Measurements from ENCODE around the gene DRD1. TPM values are rescaled to one million over a fixed set of nuclear protein-coding genes. Genes with fewer than 3 reads are reported as not detected.
"Not testable (repeated sequence)": the region's sequence is repeated elsewhere in the genome, so short reads cannot be mapped to it uniquely, and the experiment has no call there.

The DRD1 gene
- total RNA-seq, 4 donors from 2014 or later: 0.82 TPM; not detected in 3

DNA sequence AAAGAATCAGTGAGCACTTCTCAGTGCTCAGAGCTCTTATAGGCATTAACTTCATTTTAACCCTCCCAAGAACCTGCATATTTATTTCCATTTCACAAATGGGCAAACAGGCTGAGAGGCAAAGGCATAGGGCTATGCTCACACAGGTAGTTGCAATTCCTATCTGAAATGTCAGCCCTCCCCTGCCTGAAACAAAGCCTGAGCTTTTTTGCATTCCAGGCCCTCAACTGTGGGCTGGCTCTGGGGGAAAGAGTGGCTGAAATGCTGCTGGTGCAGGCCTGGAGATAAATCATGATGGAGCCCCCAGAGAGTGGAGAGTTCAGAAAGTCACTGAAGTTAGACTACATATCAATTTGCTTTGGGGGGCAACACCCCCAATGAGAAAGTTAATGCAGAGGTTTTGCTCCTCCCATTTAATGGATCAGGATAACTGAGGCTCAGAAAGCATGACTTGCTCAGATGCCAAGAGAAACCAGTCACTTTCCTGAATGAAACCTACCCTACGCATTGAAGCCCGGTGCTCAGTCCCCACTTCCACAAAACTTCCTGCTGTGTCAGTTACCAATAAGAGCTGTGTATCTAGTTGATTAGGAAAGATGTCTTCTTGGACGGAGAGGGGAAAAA lies 5.6 kb downstream of the DRD1 start:
- DNase-seq: no peak
- H3K4me3 ChIP-seq: no peak overlapping the region
- intact Hi-C loops (cut with DNase I; ENCODE audit: low total_unique reads): no loop called here
- H3K27me3 ChIP-seq: no peaks in the 10 kb centered on the region
- H3K36me3 ChIP-seq: no peaks in the 10 kb centered on the region
- H3K9me3 ChIP-seq: no peaks in the 10 kb centered on the region
- no peaks in the 10 kb centered on the region for H3K4me1 ChIP-seq
- no peak overlapping the region for H3K27ac ChIP-seq
- TF ChIP-seq POLR2A (IDR thresholded peaks at IDR 0.05): no peak
- no peak for TF ChIP-seq CTCF (IDR thresholded peaks at IDR 0.05)

- Histone ChIP-seq H3K4me1 (no peaks in the 10 kb centered on the region), H3K4me3 (no peak overlapping the region), H3K27me3 (no peaks in the 10 kb centered on the region), H3K36me3 (no peaks in the 10 kb centered on the region), H3K27ac (no peak overlapping the region), H3K9me3 (no peaks in the 10 kb centered on the region)
- intact Hi-C loops (cut with DNase I; ENCODE audit: low total_unique reads): no loop called here
- no peak for DNase-seq
- TF ChIP-seq POLR2A (IDR thresholded peaks at IDR 0.05): no peak
- no peak for TF ChIP-seq CTCF (IDR thresholded peaks at IDR 0.05)
Measured at GRCh38 chr5:175436359-175436758, 7.6 kb downstream of the DRD1 start.

DNA sequence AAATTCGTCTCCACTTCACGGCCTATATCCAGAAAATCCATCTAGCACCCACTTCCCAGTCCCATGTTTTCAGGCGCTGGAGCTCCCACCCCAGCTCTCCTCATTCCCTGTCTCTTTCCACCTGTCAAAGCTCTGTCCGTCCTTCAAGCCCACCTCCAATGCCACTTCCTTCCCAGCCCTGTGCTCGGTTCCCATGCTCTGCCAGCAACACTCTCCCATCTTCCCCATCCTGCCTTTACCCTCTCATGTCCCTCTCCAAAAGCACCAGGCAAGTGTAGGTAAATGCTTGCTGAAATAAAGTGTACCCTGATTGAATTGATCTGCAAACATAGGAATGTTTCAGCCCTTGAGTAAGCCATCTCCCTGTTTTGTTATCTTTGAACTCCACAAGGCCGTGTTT lies 9.2 kb downstream of the DRD1 start:
- no peak overlapping the region for H3K27ac ChIP-seq
- TF ChIP-seq CTCF (IDR thresholded peaks at IDR 0.05): no peak
- TF ChIP-seq POLR2A (IDR thresholded peaks at IDR 0.05): no peak

DNA sequence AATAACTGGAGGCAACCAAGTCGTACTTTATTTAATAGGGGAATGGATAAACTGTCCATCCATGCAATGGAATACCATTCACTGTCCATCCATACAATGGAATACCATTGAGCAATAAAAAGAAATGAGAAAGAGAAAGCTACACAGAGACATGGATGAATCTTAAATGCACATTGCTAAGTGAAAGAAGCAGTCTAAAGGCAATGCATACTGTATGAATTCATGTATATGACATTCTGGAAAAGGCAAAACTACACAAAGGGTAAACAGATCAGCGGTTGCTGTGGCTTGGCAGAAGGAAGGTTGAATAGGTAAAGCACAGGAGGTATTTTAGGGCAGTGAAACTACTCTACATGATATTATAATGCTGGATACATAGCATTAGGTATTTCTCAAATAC lies 16.2 kb downstream of the DRD1 start:
- no peak for TF ChIP-seq CTCF (IDR thresholded peaks at IDR 0.05)
- Histone ChIP-seq H3K9me3 (no peaks in the 10 kb centered on the region), H3K27ac (no peak overlapping the region), H3K4me3 (no peak overlapping the region), H3K4me1 (no peaks in the 10 kb centered on the region), H3K36me3 (no peaks in the 10 kb centered on the region), H3K27me3 (no peaks in the 10 kb centered on the region)
- intact Hi-C loops (cut with DNase I; ENCODE audit: low total_unique reads): no loop called here
- no peak for DNase-seq

More for the DNA sequence above, 9.2 kb downstream of the DRD1 start:
- H3K36me3 ChIP-seq: no peaks in the 10 kb centered on the region
- H3K4me1 ChIP-seq: no peaks in the 10 kb centered on the region
- DNase-seq: no peak
- no peaks in the 10 kb centered on the region for H3K9me3 ChIP-seq
- intact Hi-C loops (cut with DNase I; ENCODE audit: low total_unique reads): no loop called here
- H3K27me3 ChIP-seq: no peaks in the 10 kb centered on the region
- H3K4me3 ChIP-seq: no peak overlapping the region

DNA sequence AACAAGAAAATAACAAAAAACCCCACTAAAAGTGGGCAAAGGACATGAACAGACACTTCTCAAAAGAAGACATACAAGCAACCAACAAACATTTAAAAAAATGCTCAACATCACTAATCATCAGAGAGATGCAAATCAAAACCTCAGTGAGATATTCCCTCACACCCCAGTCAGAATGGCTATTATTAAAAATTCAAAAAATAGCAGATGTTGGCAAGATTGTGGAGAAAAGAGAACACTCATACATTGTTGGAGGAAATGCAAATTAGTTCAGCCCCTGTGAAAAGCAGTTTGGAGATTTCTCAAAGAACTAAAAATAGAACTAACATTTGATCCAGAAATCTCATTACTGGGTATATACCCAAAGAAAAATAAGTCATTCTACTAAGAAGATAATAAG lies 19.4 kb downstream of the DRD1 start:
- intact Hi-C loops (cut with DNase I; ENCODE audit: low total_unique reads); DNase-seq; H3K27me3 ChIP-seq; H3K36me3 ChIP-seq; H3K9me3 ChIP-seq; H3K4me1 ChIP-seq; H3K4me3 ChIP-seq; H3K27ac ChIP-seq: not testable (repeated sequence)

DNA sequence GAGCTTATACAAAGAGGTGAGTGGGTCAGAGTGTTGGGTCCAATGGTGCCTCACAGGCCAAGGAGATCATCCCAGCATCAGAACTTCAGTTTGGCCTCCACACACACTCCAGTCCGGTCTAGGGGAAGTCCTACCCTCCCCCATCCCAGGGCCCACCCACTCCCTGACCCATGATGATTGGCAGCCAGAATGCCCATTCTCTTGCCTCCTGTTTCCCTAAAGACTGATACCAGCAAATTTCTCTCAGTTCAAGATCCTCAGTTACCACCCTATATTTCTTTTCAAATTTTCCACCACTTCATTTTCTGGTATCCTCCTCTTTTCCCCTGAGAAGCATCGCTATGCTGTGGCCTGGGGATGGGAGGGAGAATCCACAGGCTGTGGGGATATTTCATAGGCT lies 21.9 kb downstream of the DRD1 start:
- no peaks in the 10 kb centered on the region for H3K4me1 ChIP-seq
- intact Hi-C loops (cut with DNase I; ENCODE audit: low total_unique reads): no loop called here
- DNase-seq: no peak
- no peaks in the 10 kb centered on the region for H3K27me3 ChIP-seq
- H3K27ac ChIP-seq: no peak overlapping the region
- no peak overlapping the region for H3K4me3 ChIP-seq
- TF ChIP-seq POLR2A (IDR thresholded peaks at IDR 0.05) (no peak), CTCF (IDR thresholded peaks at IDR 0.05) (no peak)
- no peaks in the 10 kb centered on the region for H3K9me3 ChIP-seq
- no peaks in the 10 kb centered on the region for H3K36me3 ChIP-seq

Data from uterus (tissue), 4 donors.